GM21423 (cell line): ENCODE data around the gene HOGA1.
A peak's percentile ranks its signal among the peaks of the same experiment; 100 is the strongest.
"Not testable (repeated sequence)": the region's sequence is repeated elsewhere in the genome, so short reads cannot be mapped to it uniquely, and the experiment has no call there.

Source experiments
- ATAC-seq: cut with Tn5 transposase; IDR thresholded peaks from one replicate; pipeline ENCODE4 v1.9.1; 2021; ENCODE audit warnings: mild to moderate bottlenecking, moderate library complexity; ENCODE audit not compliant: unreplicated experiment

HOGA1 gene

GRCh38 chr10:97644936-97645335, 60.7 kb downstream of the HOGA1 start:
- ATAC-seq, result no peak

GRCh38 chr10:97647556-97647955, 63.4 kb downstream of the HOGA1 start:
- ATAC-seq, result no peak

GRCh38 chr10:97648562-97649404, 64.6 kb downstream of the HOGA1 start:
- peak; percentile 65 for ATAC-seq

DNA sequence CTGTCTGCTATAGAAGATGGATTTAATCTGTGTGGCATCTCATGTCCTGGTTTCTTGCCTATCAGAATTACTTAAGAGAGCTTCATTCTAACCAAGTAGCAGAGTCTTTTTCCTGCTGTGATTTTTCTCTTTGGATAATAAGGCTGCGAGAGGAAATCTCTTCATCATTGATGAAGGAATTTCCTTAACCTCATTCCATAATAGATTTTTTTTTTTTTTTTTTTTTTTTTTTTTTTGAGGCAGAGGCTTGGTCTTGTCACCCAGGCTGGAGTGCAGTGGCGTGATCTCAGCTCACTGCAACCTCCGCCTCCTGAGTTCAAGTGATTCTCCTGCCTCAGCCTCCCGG, 65.2 kb downstream of the HOGA1 start:
- ATAC-seq, result not testable (repeated sequence)

DNA sequence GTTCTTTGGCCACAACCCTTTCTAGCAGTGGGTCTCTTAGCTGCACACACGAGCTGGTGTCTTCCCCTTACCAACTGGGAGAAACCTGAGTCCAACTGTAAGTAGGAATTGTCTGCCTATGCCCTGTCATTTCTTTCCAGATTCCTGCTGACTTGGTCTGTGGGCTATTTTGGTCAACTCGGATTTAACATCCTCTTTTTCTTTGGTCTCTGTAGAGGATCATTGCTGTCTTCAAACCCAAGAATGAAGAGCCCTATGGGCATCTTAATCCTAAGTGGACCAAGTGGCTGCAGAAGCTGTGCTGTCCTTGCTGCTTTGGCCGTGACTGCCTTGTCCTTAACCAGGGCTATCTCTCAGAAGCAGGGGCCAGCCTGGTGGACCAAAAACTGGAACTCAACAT, 66.5 kb downstream of the HOGA1 start:
- ATAC-seq, result no peak

- ATAC-seq, result no peak
These were observed 67.6 kb downstream of the HOGA1 start for GRCh38 chr10:97651773-97652172.

GRCh38 chr10:97656777-97657176, 72.6 kb downstream of the HOGA1 start:
- no peak for ATAC-seq

DNA sequence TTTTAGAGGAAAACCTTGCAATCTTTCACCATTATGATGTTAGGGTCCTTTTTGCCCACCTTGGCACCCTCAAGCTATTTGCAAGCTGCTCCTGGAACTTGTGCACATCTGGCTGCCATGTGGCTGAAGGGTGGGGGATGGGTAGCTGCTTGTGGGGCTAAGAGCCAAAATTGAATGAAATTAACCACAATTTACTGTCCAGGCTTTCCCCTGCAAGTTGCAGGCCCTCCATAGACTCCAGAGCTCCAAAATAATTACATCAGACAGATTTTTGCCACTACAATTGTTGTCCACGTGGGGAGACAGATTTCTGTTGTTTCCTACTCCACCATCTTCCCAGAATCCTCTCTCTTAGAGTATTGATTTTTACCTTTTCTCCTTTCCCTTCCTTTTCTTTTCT, 75.4 kb downstream of the HOGA1 start:
- no peak for ATAC-seq
